Liver (tissue), 3 donors: ENCODE data around the gene INPP4B.

Experiments used
- CTCF ChIP-seq: fragments of 150-350 bp; IDR thresholded peaks from 2 replicates; pipeline ENCODE4 v1.5.1; 2017; ENCODE audit warnings: improper control_type of control experiment, low read depth, low read length; ENCODE audit not compliant: missing input control
- GABPA ChIP-seq, 2 donors: IDR thresholded peaks in 1 of 2; conservative IDR thresholded peaks in 1 of 2; 2 replicates each; pipeline ENCODE4 v1.6.1; 2016; ENCODE audit warnings: antibody characterized with exemption in 2 of 2, mild to moderate bottlenecking in 1 of 2, moderate library complexity in 1 of 2
- RXRA ChIP-seq, 2 donors: IDR thresholded peaks; 2 replicates each; pipeline ENCODE4 v1.6.1; 2017 to 2018; ENCODE audit warnings: antibody characterized with exemption in 2 of 2, mild to moderate bottlenecking in 1 of 2
- SP1 ChIP-seq: IDR thresholded peaks from 2 replicates; pipeline ENCODE4 v1.6.1; 2018; ENCODE audit warnings: antibody characterized with exemption, mild to moderate bottlenecking
- YY1 ChIP-seq: IDR thresholded peaks from 2 replicates; pipeline ENCODE4 v1.6.1; 2016; ENCODE audit warnings: antibody characterized with exemption, mild to moderate bottlenecking
- TF ChIP-seq, protein P1 (sequence below): IDR thresholded peaks from 2 replicates; pipeline ENCODE4 v1.6.1; 2016; ENCODE audit warnings: antibody characterized with exemption
- donor health status: healthy.
- donor health status: healthy.

GRCh38 chr4:142663828-142664227 is 182.3 kb downstream of the INPP4B start:
- TF ChIP-seq CTCF, result no peak
- no peak for TF ChIP-seq GABPA (IDR thresholded peaks at IDR 0.05 in 1 of 2, conservative IDR thresholded peaks at IDR 0.05 in 1 of 2)
- no peak for TF ChIP-seq YY1
- TF ChIP-seq, protein P1, sequence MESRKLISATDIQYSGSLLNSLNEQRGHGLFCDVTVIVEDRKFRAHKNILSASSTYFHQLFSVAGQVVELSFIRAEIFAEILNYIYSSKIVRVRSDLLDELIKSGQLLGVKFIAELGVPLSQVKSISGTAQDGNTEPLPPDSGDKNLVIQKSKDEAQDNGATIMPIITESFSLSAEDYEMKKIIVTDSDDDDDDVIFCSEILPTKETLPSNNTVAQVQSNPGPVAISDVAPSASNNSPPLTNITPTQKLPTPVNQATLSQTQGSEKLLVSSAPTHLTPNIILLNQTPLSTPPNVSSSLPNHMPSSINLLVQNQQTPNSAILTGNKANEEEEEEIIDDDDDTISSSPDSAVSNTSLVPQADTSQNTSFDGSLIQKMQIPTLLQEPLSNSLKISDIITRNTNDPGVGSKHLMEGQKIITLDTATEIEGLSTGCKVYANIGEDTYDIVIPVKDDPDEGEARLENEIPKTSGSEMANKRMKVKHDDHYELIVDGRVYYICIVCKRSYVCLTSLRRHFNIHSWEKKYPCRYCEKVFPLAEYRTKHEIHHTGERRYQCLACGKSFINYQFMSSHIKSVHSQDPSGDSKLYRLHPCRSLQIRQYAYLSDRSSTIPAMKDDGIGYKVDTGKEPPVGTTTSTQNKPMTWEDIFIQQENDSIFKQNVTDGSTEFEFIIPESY, result no peak
- no peak for TF ChIP-seq RXRA (IDR thresholded peaks at IDR 0.05)
- no peak for TF ChIP-seq SP1
